GM23338 (cell line): Measurements from ENCODE around the gene TRMT61A. TPM values are rescaled to one million over a fixed set of nuclear protein-coding genes. Genes with fewer than 3 reads are reported as not detected.

ENCODE experiments used
- ATAC-seq: fragments of 200-7000 bp; cut with Tn5 transposase; 3 replicates; pipeline ENCODE4 v1.9.1; 2020
- DNase-seq: peaks from one replicate; pipeline ENCODE4 v3.0.0-alpha.2; 2015; ENCODE audit warnings: low spot score
- H2AFZ ChIP-seq: fragments of 200-600 bp; sonication (generic); 2 replicates; pipeline ENCODE4 v1.8.0; 2016; ENCODE audit warnings: antibody characterized with exemption, mild to moderate bottlenecking, moderate library complexity
- H3F3A ChIP-seq: fragments of 200-600 bp; sonication (generic); replicated peaks from 2 replicates; pipeline ENCODE4 v1.8.0; 2017; ENCODE audit warnings: antibody characterized with exemption, mixed run types, low read depth
- H3K27ac ChIP-seq: fragments of 200-600 bp; sonication (generic); 2 replicates; pipeline ENCODE4 v1.6.1; 2016; ENCODE audit warnings: low read depth
- H3K27me3 ChIP-seq: fragments of 200-600 bp; sonication (generic); 2 replicates; pipeline ENCODE4 v1.8.0; 2016; ENCODE audit warnings: mild to moderate bottlenecking, mixed run types, moderate library complexity; ENCODE audit not compliant: insufficient read depth
- H3K36me3 ChIP-seq: fragments of 200-600 bp; sonication (generic); 2 replicates; pipeline ENCODE4 v1.8.0; 2016; ENCODE audit warnings: mild to moderate bottlenecking; ENCODE audit not compliant: insufficient read depth
- H3K4me1 ChIP-seq: fragments of 200-600 bp; sonication (generic); 2 replicates; pipeline ENCODE4 v1.8.0; 2016; ENCODE audit warnings: mild to moderate bottlenecking, moderate library complexity; ENCODE audit not compliant: insufficient read depth
- H3K4me2 ChIP-seq: fragments of 200-600 bp; sonication (generic); 2 replicates; pipeline ENCODE4 v1.7.1; 2017; ENCODE audit warnings: mixed run types
- H3K4me3 ChIP-seq: fragments of 200-600 bp; sonication (generic); 2 replicates; pipeline ENCODE4 v1.6.1; 2016; ENCODE audit warnings: mixed run types
- H3K79me2 ChIP-seq: fragments of 200-600 bp; sonication (generic); replicated peaks from 2 replicates; pipeline ENCODE4 v1.8.0; 2017; ENCODE audit warnings: mild to moderate bottlenecking; ENCODE audit not compliant: insufficient read depth
- H3K9me2 ChIP-seq: fragments of 200-600 bp; sonication (generic); 2 replicates; pipeline ENCODE4 v1.8.0; 2017; ENCODE audit not compliant: insufficient read depth
- H4K20me1 ChIP-seq: fragments of 200-600 bp; sonication (generic); replicated peaks from 2 replicates; pipeline ENCODE4 v1.8.0; 2017; ENCODE audit warnings: mild to moderate bottlenecking; ENCODE audit not compliant: insufficient read depth
- H3K27ac Mint-ChIP-seq: 2 replicates; pipeline ENCODE4 v1.8.0; 2020; ENCODE audit warnings: inconsistent platforms, mild to moderate bottlenecking, moderate library complexity, mixed read lengths
- H3K27me3 Mint-ChIP-seq: 3 replicates; pipeline ENCODE4 v1.8.0; 2022; ENCODE audit warnings: low read depth, mild to moderate bottlenecking, moderate library complexity, mixed read lengths, inconsistent platforms; ENCODE audit not compliant: insufficient read depth, poor library complexity
- H3K36me3 Mint-ChIP-seq: 3 replicates; pipeline ENCODE4 v1.8.0; 2021; ENCODE audit warnings: low read depth, mild to moderate bottlenecking, inconsistent platforms, moderate library complexity, mixed read lengths
- H3K4me1 Mint-ChIP-seq: 3 replicates; pipeline ENCODE4 v1.8.0; 2020; ENCODE audit warnings: mild to moderate bottlenecking, inconsistent platforms, mixed read lengths
- H3K4me3 Mint-ChIP-seq: 3 replicates; pipeline ENCODE4 v1.8.0; 2021; ENCODE audit warnings: moderate library complexity, mild to moderate bottlenecking, inconsistent platforms, mixed read lengths
- H3K9me3 Mint-ChIP-seq: 3 replicates; pipeline ENCODE4 v1.8.0; 2020; ENCODE audit warnings: moderate library complexity, mild to moderate bottlenecking, inconsistent platforms, mixed read lengths
- CREB1 ChIP-seq: fragments of 250-450 bp; sonication (Bioruptor Pico); IDR thresholded peaks from 2 replicates; pipeline ENCODE4 v1.5.0; 2020; ENCODE audit warnings: low read depth, mild to moderate bottlenecking, moderate library complexity
- EZH2 ChIP-seq: fragments of 200-600 bp; sonication (generic); IDR thresholded peaks from one replicate; pipeline ENCODE4 v1.8.0; 2017; ENCODE audit warnings: antibody characterized with exemption, mild to moderate bottlenecking, low read depth; ENCODE audit not compliant: unreplicated experiment
- EZH2phosphoT487 ChIP-seq: fragments of 200-600 bp; sonication (generic); IDR thresholded peaks from one replicate; pipeline ENCODE4 v1.8.1; 2018; ENCODE audit warnings: antibody characterized with exemption; ENCODE audit not compliant: unreplicated experiment
- NANOG ChIP-seq: IDR thresholded peaks from 2 replicates; pipeline ENCODE4 v1.6.1; 2016; ENCODE audit warnings: antibody characterized with exemption, borderline replicate concordance
- POLR2AphosphoS5 ChIP-seq: IDR thresholded peaks from 2 replicates; pipeline ENCODE4 v1.6.1; 2016; ENCODE audit warnings: antibody characterized with exemption, low read depth
- STAT1 ChIP-seq: IDR thresholded peaks from one replicate; pipeline ENCODE4 v1.6.1; 2016; ENCODE audit warnings: antibody characterized with exemption; ENCODE audit not compliant: unreplicated experiment
- ZNF114 ChIP-seq: fragments of 250-450 bp; sonication (Bioruptor Pico); IDR thresholded peaks from 2 replicates; pipeline ENCODE4 v1.5.0; 2020; ENCODE audit warnings: mild to moderate bottlenecking, moderate library complexity
- ZNF331 ChIP-seq: fragments of 250-450 bp; sonication (Bioruptor Pico); IDR thresholded peaks from 2 replicates; pipeline ENCODE4 v1.5.0; 2020; ENCODE audit warnings: low read depth, mild to moderate bottlenecking, moderate library complexity
- polyA plus RNA-seq: library from polyadenylated mRNA; unstranded; fragments of >200 nt; fragmentation: Nextera tagmentation; extraction: Ambion mirVana; gene quantifications from 2 replicates; pipeline ENCODE4 v1.2.1, GENCODE V29; 2016
- total RNA-seq: library from RNA; depleted of rRNA; stranded (reverse); fragments of >200 nt; shearing (Covaris generic); gene quantifications from 2 replicates; pipeline ENCODE4 v1.2.3, GENCODE V29; 2014
- TF ChIP-seq, protein P1 (sequence below): IDR thresholded peaks from 2 replicates; pipeline ENCODE4 v1.6.1; 2016; ENCODE audit warnings: antibody characterized with exemption
- TF ChIP-seq, protein P2 (sequence below): IDR thresholded peaks from one replicate; pipeline ENCODE4 v1.6.1; 2018; ENCODE audit warnings: antibody characterized with exemption; ENCODE audit not compliant: unreplicated experiment
- TF ChIP-seq, protein P3 (sequence below), 2 experiments: fragments of 200-600 bp in 1 of 2; sonication (generic) in 1 of 2; conservative IDR thresholded peaks; 2 replicates each; pipeline versions ENCODE4 v1.5.1 to v1.6.1; 2016 to 2017; ENCODE audit warnings: antibody characterized with exemption in 2 of 2, low read depth in 2 of 2, mild to moderate bottlenecking in 2 of 2, moderate library complexity in 1 of 2

The TRMT61A gene
- total and polyA plus RNA-seq, 2 experiments from 2014 or later = 13.4 to 28.2 TPM

DNA sequence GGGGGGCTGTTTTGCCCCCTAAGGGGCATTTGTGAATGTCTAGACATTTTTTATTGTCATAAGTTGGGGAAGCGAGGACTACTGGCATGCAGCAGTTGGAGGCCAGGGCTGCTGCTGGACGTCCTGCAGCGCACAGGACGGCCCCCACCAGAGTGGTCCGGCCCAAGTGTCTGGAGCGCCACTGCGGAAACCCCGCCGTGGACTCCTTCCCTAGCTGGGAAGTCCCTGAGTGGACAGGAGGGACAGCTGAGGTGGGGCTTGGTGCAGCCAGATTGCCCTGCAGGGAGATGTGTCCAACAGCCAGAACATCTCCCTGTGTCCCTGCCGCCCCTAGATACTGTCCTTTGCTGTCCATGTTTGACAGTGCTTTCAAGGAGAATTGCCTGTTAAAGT lies 11.8 kb upstream of the TRMT61A start:
- Histone ChIP-seq H2AFZ (no peak overlapping the region), H3K4me3 (no peak overlapping the region), H3K9me2 (no peaks in the 10 kb centered on the region), H4K20me1 (peaks cover 11% of the 10 kb centered on the region), H3K27ac (no peak overlapping the region), H3K4me2 (no peak overlapping the region), H3K4me1 (peaks cover 14% of the 10 kb centered on the region), H3F3A (peaks cover 32% of the 10 kb centered on the region), H3K36me3 (no peaks in the 10 kb centered on the region; the same call in 1 of the 2 replicates), H3K27me3 (no peaks in the 10 kb centered on the region), H3K79me2 (no peaks in the 10 kb centered on the region)
- peaks cover 18% of the 10 kb centered on the region for H3K36me3 Mint-ChIP-seq
- H3K9me3 Mint-ChIP-seq = no peaks in the 10 kb centered on the region; the same call in 2 of the 3 replicates
- ATAC-seq (no peak), DNase-seq (no peak)
- no peak overlapping the region for H3K4me3 Mint-ChIP-seq
- peaks cover 36% of the 10 kb centered on the region for H3K27me3 Mint-ChIP-seq
- peaks cover 23% of the 10 kb centered on the region for H3K4me1 Mint-ChIP-seq
- no peak overlapping the region; the same call in 1 of the 2 replicates for H3K27ac Mint-ChIP-seq
- TF ChIP-seq, protein P1, sequence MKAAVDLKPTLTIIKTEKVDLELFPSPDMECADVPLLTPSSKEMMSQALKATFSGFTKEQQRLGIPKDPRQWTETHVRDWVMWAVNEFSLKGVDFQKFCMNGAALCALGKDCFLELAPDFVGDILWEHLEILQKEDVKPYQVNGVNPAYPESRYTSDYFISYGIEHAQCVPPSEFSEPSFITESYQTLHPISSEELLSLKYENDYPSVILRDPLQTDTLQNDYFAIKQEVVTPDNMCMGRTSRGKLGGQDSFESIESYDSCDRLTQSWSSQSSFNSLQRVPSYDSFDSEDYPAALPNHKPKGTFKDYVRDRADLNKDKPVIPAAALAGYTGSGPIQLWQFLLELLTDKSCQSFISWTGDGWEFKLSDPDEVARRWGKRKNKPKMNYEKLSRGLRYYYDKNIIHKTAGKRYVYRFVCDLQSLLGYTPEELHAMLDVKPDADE = no peak
- TF ChIP-seq, protein P2, sequence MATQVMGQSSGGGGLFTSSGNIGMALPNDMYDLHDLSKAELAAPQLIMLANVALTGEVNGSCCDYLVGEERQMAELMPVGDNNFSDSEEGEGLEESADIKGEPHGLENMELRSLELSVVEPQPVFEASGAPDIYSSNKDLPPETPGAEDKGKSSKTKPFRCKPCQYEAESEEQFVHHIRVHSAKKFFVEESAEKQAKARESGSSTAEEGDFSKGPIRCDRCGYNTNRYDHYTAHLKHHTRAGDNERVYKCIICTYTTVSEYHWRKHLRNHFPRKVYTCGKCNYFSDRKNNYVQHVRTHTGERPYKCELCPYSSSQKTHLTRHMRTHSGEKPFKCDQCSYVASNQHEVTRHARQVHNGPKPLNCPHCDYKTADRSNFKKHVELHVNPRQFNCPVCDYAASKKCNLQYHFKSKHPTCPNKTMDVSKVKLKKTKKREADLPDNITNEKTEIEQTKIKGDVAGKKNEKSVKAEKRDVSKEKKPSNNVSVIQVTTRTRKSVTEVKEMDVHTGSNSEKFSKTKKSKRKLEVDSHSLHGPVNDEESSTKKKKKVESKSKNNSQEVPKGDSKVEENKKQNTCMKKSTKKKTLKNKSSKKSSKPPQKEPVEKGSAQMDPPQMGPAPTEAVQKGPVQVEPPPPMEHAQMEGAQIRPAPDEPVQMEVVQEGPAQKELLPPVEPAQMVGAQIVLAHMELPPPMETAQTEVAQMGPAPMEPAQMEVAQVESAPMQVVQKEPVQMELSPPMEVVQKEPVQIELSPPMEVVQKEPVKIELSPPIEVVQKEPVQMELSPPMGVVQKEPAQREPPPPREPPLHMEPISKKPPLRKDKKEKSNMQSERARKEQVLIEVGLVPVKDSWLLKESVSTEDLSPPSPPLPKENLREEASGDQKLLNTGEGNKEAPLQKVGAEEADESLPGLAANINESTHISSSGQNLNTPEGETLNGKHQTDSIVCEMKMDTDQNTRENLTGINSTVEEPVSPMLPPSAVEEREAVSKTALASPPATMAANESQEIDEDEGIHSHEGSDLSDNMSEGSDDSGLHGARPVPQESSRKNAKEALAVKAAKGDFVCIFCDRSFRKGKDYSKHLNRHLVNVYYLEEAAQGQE = no peak
- TF ChIP-seq STAT1 (no peak), EZH2 (no peak), POLR2AphosphoS5 (no peak), NANOG (no peak), ZNF114 (CRISPR knock-in tag) (no peak), EZH2phosphoT487 (no peak), CREB1 (CRISPR knock-in tag) (no peak), ZNF331 (CRISPR knock-in tag) (no peak)
- TF ChIP-seq, protein P3, sequence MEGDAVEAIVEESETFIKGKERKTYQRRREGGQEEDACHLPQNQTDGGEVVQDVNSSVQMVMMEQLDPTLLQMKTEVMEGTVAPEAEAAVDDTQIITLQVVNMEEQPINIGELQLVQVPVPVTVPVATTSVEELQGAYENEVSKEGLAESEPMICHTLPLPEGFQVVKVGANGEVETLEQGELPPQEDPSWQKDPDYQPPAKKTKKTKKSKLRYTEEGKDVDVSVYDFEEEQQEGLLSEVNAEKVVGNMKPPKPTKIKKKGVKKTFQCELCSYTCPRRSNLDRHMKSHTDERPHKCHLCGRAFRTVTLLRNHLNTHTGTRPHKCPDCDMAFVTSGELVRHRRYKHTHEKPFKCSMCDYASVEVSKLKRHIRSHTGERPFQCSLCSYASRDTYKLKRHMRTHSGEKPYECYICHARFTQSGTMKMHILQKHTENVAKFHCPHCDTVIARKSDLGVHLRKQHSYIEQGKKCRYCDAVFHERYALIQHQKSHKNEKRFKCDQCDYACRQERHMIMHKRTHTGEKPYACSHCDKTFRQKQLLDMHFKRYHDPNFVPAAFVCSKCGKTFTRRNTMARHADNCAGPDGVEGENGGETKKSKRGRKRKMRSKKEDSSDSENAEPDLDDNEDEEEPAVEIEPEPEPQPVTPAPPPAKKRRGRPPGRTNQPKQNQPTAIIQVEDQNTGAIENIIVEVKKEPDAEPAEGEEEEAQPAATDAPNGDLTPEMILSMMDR (conservative IDR thresholded peaks at IDR 0.05; ENCODE audit: low read depth in 2 of 2) = no peak
